ENCODE measurements around the gene SLC15A4. TPM values are rescaled to one million over a fixed set of nuclear protein-coding genes. Genes with fewer than 3 reads are reported as not detected.

The SLC15A4 gene
- total RNA-seq, 1 experiment from 2014 or later: 20.6 TPM

DNA sequence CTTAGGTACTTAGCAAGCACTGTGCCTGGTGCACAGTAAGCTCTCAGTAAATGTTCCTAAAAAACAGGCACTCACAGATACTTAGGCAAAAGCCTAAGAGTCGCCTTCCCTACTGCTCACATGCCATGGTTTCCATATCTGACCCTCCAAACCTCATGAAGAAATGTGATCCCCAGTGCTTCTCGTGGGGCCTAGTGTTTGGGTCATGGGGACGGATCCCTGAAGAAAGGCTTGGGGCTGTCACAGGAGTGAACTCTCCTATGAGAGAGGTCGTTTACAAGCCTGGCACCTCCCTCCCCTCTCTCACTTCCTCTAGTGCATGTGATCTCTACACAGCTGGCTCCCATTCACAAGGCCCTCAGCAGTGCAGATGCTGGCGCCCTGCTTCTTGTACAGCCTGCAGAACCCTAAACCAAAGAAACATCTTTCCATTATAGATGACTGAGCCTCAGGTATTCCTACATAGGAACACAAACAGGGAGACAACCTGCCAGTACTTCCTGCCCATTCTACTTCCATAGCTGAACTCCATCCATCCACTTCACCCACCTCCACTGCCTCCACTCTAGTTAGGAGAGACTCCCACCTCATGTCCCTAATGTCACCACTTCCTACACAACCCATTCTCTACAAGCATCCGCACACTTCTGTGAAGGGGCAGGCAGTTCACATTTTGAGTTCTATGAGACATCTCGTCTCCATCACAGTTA, 2.9 kb downstream of the SLC15A4 start:
- ATAC-seq (no peak), DNase-seq (ENCODE audit: low read depth, low spot score) (no peak)
- Histone ChIP-seq H2AFZ (ENCODE audit: low read depth, low read length, poor library complexity, severe bottlenecking) (no peak overlapping the region), H3K9me2 (ENCODE audit: insufficient read depth) (no peaks in the 10 kb centered on the region), H3K4me3 (replicated peaks in 1 of 2; ENCODE audit: low read depth in 1 of 2, low read length in 2 of 2) (no peak overlapping the region), H4K20me1 (ENCODE audit: insufficient read depth) (no peaks in the 10 kb centered on the region), H3K4me1 (ENCODE audit: control insufficient read depth in 1 of 2, insufficient read depth in 2 of 2, low read length in 2 of 2) (peaks cover 0 to 11% of the 10 kb centered on the region in 2 experiments; a peak in 2 of 4 replicates), H3K36me3 (ENCODE audit: control insufficient read depth in 1 of 2, insufficient read depth in 2 of 2, low read length in 2 of 2) (0 out of 4 replicates have a peak, but pooled peaks cover 0 to 3% of the 10 kb centered on the region in 2 experiments), H3K27ac (ENCODE audit: low read depth, low read length) (no peak overlapping the region), H3K9ac (ENCODE audit: low read length) (no peak overlapping the region), H3K79me2 (ENCODE audit: insufficient read depth, low read length) (peaks cover 76% of the 10 kb centered on the region), H3K4me2 (ENCODE audit: low read length) (no peak overlapping the region), H3K9me3 (ENCODE audit: control insufficient read depth in 1 of 2, insufficient read depth in 1 of 2, low read depth in 1 of 2, low read length in 2 of 2) (no peaks in the 10 kb centered on the region), H3K27me3 (ENCODE audit: insufficient read depth, low read length) (no peaks in the 10 kb centered on the region)
- POLR2A ChIA-PET: no interaction called here
- CTCF ChIA-PET: no interaction called here
- TF ChIP-seq MAX (IDR thresholded peaks at IDR 0.05) (no peak), TCF7L2 (IDR thresholded peaks at IDR 0.05; ENCODE audit: borderline replicate concordance, extremely low read depth, insufficient read depth, insufficient read length) (no peak), POLR2A (IDR thresholded peaks at IDR 0.05; ENCODE audit: borderline replicate concordance, extremely low read depth, insufficient read depth, insufficient read length) (no peak), EGR1 (IDR thresholded peaks at IDR 0.05; ENCODE audit: low read depth) (no peak), EZH2 (IDR thresholded peaks at IDR 0.05) (no peak), EZH2phosphoT487 (IDR thresholded peaks at IDR 0.05; ENCODE audit: borderline replicate concordance) (no peak), RAD21 (IDR thresholded peaks at IDR 0.05; ENCODE audit: low read depth) (no peak), CEBPB (IDR thresholded peaks at IDR 0.05; ENCODE audit: low read depth) (no peak), FOSL1 (IDR thresholded peaks at IDR 0.05; ENCODE audit: low read depth) (no peak)
- no TSS peak for BruUV-seq (replicated peaks)
- RAD21 ChIA-PET (ENCODE audit: low non-redundant PET in 1 of 2, low total read pairs in 2 of 2, uncharacterized antibody in 2 of 2, unreplicated experiment in 2 of 2): no interaction called here
- intact Hi-C loops (cut with micrococcal nuclease): loop anchor here (5.0 kb wide), 1 partner anchor 39 kb away; no protein-coding TSS in a partner anchor

DNA sequence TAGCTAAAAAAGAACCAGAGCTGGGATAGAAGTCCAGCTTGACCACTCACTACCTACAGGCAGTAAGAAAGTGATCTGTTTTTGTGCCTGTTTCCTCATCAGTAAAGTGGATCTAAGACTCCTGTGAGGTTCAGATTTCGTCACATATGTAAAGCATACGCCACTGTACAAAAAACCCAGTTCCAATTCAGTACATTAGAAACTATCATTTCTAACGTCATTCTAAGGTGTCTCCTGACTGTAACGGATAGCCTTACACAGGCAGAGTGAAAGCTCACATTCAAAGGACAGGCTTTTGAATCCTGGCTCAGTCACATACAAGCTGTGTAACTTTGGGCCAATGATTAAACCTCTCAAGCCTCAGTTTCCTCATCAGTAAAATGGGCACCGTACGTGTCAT, 3.5 kb downstream of the SLC15A4 start:
- ChIA-PET RAD21 (ENCODE audit: low non-redundant PET in 1 of 2, low total read pairs in 2 of 2, uncharacterized antibody in 2 of 2, unreplicated experiment in 2 of 2) (no interaction called here), CTCF (no interaction called here), POLR2A (no interaction called here)
- H3K4me1 ChIP-seq (ENCODE audit: control insufficient read depth in 1 of 2, insufficient read depth in 2 of 2, low read length in 2 of 2): peaks cover 0 to 11% of the 10 kb centered on the region in 2 experiments; a peak in 2 of 4 replicates
- no TSS peak for BruUV-seq (replicated peaks)
- no peaks in the 10 kb centered on the region for H3K9me2 ChIP-seq (ENCODE audit: insufficient read depth)
- no peak for ATAC-seq
- H3K36me3 ChIP-seq (ENCODE audit: control insufficient read depth in 1 of 2, insufficient read depth in 2 of 2, low read length in 2 of 2): 0 out of 4 replicates have a peak, but pooled peaks cover 0 to 3% of the 10 kb centered on the region in 2 experiments
- no peak overlapping the region for H3K4me3 ChIP-seq (replicated peaks in 1 of 2; ENCODE audit: low read depth in 1 of 2, low read length in 2 of 2)
- H2AFZ ChIP-seq (ENCODE audit: low read depth, low read length, poor library complexity, severe bottlenecking): no peak overlapping the region
- no peak overlapping the region for H3K27ac ChIP-seq (ENCODE audit: low read depth, low read length)
- H3K27me3 ChIP-seq (ENCODE audit: insufficient read depth, low read length): no peaks in the 10 kb centered on the region
- no peaks in the 10 kb centered on the region for H3K9me3 ChIP-seq (ENCODE audit: control insufficient read depth in 1 of 2, insufficient read depth in 1 of 2, low read depth in 1 of 2, low read length in 2 of 2)
- intact Hi-C loops (cut with micrococcal nuclease): loop anchor here (5.0 kb wide), 1 partner anchor 38 kb away; no protein-coding TSS in a partner anchor
- no peaks in the 10 kb centered on the region for H4K20me1 ChIP-seq (ENCODE audit: insufficient read depth)
- no peak for DNase-seq (ENCODE audit: low read depth, low spot score)
- H3K79me2 ChIP-seq (ENCODE audit: insufficient read depth, low read length): peaks cover 82% of the 10 kb centered on the region
- H3K9ac ChIP-seq (ENCODE audit: low read length): no peak overlapping the region
- no peak overlapping the region for H3K4me2 ChIP-seq (ENCODE audit: low read length)
- TF ChIP-seq RAD21 (IDR thresholded peaks at IDR 0.05; ENCODE audit: low read depth) (no peak), EGR1 (IDR thresholded peaks at IDR 0.05; ENCODE audit: low read depth) (no peak), SRF (IDR thresholded peaks at IDR 0.05; ENCODE audit: low read depth) (no peak), MAX (IDR thresholded peaks at IDR 0.05) (no peak), CEBPB (IDR thresholded peaks at IDR 0.05; ENCODE audit: low read depth) (no peak), ELF1 (IDR thresholded peaks at IDR 0.05; ENCODE audit: borderline replicate concordance, low read depth) (no peak), YY1 (IDR thresholded peaks at IDR 0.05; ENCODE audit: extremely low read depth, insufficient replicate concordance, low read depth, low read length) (no peak), TCF7L2 (IDR thresholded peaks at IDR 0.05; ENCODE audit: borderline replicate concordance, extremely low read depth, insufficient read depth, insufficient read length) (no peak), JUND (IDR thresholded peaks at IDR 0.05) (no peak), SIN3A (IDR thresholded peaks at IDR 0.05; ENCODE audit: low read depth) (no peak), SP1 (IDR thresholded peaks at IDR 0.05; ENCODE audit: low read depth) (no peak), POLR2AphosphoS5 (IDR thresholded peaks at IDR 0.05; ENCODE audit: low read depth, low read length) (no peak), FOSL1 (IDR thresholded peaks at IDR 0.05; ENCODE audit: low read depth) (no peak)
- TF ChIP-seq, protein P1, sequence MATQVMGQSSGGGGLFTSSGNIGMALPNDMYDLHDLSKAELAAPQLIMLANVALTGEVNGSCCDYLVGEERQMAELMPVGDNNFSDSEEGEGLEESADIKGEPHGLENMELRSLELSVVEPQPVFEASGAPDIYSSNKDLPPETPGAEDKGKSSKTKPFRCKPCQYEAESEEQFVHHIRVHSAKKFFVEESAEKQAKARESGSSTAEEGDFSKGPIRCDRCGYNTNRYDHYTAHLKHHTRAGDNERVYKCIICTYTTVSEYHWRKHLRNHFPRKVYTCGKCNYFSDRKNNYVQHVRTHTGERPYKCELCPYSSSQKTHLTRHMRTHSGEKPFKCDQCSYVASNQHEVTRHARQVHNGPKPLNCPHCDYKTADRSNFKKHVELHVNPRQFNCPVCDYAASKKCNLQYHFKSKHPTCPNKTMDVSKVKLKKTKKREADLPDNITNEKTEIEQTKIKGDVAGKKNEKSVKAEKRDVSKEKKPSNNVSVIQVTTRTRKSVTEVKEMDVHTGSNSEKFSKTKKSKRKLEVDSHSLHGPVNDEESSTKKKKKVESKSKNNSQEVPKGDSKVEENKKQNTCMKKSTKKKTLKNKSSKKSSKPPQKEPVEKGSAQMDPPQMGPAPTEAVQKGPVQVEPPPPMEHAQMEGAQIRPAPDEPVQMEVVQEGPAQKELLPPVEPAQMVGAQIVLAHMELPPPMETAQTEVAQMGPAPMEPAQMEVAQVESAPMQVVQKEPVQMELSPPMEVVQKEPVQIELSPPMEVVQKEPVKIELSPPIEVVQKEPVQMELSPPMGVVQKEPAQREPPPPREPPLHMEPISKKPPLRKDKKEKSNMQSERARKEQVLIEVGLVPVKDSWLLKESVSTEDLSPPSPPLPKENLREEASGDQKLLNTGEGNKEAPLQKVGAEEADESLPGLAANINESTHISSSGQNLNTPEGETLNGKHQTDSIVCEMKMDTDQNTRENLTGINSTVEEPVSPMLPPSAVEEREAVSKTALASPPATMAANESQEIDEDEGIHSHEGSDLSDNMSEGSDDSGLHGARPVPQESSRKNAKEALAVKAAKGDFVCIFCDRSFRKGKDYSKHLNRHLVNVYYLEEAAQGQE (IDR thresholded peaks at IDR 0.05; ENCODE audit: low read depth): no peak
